Measurements from ENCODE around the gene B4GALNT2. TPM values are rescaled to one million over a fixed set of nuclear protein-coding genes. Genes with fewer than 3 reads are reported as not detected.

Gene B4GALNT2
- total RNA-seq, 1 experiment from 2014 or later, result 0.29 TPM

DNA sequence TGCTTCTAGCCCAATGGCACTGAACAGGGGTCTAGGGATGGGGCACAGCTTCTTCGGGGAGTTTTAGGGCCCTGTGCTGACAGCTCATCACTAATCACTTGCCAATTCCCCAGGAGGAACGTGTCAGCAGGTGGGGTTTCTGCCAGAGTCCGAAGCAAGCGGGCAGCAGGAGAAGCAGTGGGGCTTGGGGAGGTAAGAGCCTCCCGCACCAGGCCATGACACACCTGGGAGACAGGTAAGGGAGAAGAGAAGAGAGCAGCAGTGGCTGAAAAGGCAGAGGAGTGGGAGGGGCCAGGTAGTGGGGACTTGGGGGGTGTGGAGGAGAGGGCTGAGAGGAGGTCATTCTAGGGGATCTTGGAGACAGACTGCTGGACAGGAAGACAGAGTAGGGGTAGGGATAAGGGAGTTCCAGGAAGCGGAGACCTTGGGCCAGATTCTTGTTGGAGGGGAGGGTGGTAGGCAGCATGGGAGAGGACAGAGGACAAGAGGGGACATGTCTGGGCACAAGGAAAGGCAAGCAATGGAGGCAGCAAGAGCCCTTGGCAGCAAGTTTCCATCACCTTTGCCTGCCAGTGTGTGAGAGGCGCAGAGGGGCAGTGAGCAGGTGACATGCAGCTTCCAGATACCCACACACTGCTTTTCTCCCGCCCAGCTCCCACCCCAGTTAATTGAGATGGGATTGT is 93.1 kb downstream of the B4GALNT2 start:
- no peak for ATAC-seq
- ChIA-PET POLR2A (ENCODE audit: unreplicated experiment) (no interaction called here), CTCF (interaction anchor here (0.6 to 0.7 kb wide), 3 partner anchors 45 to 271 kb away, joined by 3 to 4 read pairs (median 3); no protein-coding TSS in a partner anchor)
- Histone ChIP-seq H3K27me3 (ENCODE audit: low read length) (peaks cover 24% of the 10 kb centered on the region), H3K9me2 (replicated peaks; ENCODE audit: low read length) (no peaks in the 10 kb centered on the region), H3K9ac (ENCODE audit: low read length) (no peak overlapping the region), H3K4me3 (ENCODE audit: low read length) (no peak overlapping the region), H3K4me1 (ENCODE audit: insufficient read depth, low read length) (peaks cover 7% of the 10 kb centered on the region; the same call in 1 of the 2 replicates), H3K79me2 (ENCODE audit: low read length) (no peaks in the 10 kb centered on the region), H3F3A (ENCODE audit: low read length, unreplicated experiment) (no peaks in the 10 kb centered on the region), H3K27ac (ENCODE audit: low read length) (no peak overlapping the region), H2AFZ (ENCODE audit: low read length) (no peak overlapping the region), H3K36me3 (ENCODE audit: low read depth, low read length) (no peaks in the 10 kb centered on the region), H3K9me3 (ENCODE audit: low read length) (no peaks in the 10 kb centered on the region), H4K20me1 (ENCODE audit: low read length) (no peaks in the 10 kb centered on the region), H3K4me2 (ENCODE audit: low read length) (no peak overlapping the region)
- intact Hi-C loops (cut with micrococcal nuclease), result loop anchor here (2.0 kb wide), 1 partner anchor 33 kb away; no protein-coding TSS in a partner anchor
- TF ChIP-seq EZH2phosphoT487 (IDR thresholded peaks at IDR 0.05; ENCODE audit: borderline replicate concordance, low read length), result no peak
- TF ChIP-seq, protein P1, sequence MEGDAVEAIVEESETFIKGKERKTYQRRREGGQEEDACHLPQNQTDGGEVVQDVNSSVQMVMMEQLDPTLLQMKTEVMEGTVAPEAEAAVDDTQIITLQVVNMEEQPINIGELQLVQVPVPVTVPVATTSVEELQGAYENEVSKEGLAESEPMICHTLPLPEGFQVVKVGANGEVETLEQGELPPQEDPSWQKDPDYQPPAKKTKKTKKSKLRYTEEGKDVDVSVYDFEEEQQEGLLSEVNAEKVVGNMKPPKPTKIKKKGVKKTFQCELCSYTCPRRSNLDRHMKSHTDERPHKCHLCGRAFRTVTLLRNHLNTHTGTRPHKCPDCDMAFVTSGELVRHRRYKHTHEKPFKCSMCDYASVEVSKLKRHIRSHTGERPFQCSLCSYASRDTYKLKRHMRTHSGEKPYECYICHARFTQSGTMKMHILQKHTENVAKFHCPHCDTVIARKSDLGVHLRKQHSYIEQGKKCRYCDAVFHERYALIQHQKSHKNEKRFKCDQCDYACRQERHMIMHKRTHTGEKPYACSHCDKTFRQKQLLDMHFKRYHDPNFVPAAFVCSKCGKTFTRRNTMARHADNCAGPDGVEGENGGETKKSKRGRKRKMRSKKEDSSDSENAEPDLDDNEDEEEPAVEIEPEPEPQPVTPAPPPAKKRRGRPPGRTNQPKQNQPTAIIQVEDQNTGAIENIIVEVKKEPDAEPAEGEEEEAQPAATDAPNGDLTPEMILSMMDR (conservative IDR thresholded peaks at IDR 0.05; ENCODE audit: low read depth, low read length), result no peak
- no peak for TF ChIP-seq EZH2 (IDR thresholded peaks at IDR 0.05; ENCODE audit: low read length, unreplicated experiment)
- no peak for DNase-seq
- BruUV-seq (replicated peaks), result no TSS peak

Other genes starting within 250 kb of the B4GALNT2 start
- gene ATP5MC1, start 240.0 kb upstream of the B4GALNT2 start, total RNA-seq (2014; rRNA removed), result 192 and 265 TPM in 2 replicates
- gene UBE2Z, start 224.4 kb upstream of the B4GALNT2 start, total RNA-seq (2014; rRNA removed), result 131 and 144 TPM in 2 replicates
- gene SNF8, start 187.9 kb upstream of the B4GALNT2 start, total RNA-seq (2014; rRNA removed), result 278 TPM in 2 replicates
- not detected in 2 replicates for gene GIP, start 164.2 kb upstream of the B4GALNT2 start, total RNA-seq (2014; rRNA removed)
- gene IGF2BP1, start 135.4 kb upstream of the B4GALNT2 start, total RNA-seq (2014; rRNA removed), result 1.2 and 1.3 TPM in 2 replicates
- 0.40 TPM in 1 of 2 replicates, not detected in the other for gene GNGT2, start 77.8 kb downstream of the B4GALNT2 start, total RNA-seq (2014; rRNA removed)
- not detected in 2 replicates for gene ABI3, start 77.9 kb downstream of the B4GALNT2 start, total RNA-seq (2014; rRNA removed)
- gene PHOSPHO1, start 98.0 kb downstream of the B4GALNT2 start, total RNA-seq (2014; rRNA removed), result 1.1 and 1.7 TPM in 2 replicates
- gene ZNF652, start 229.5 kb downstream of the B4GALNT2 start, total RNA-seq (2014; rRNA removed), result 18.2 and 18.5 TPM in 2 replicates

Measured in PC-3 (cell line).